ENCODE data around the gene MFSD6L.
"Not testable (repeated sequence)": the region's sequence is repeated elsewhere in the genome, so short reads cannot be mapped to it uniquely, and the experiment has no call there.

The MFSD6L gene

DNA sequence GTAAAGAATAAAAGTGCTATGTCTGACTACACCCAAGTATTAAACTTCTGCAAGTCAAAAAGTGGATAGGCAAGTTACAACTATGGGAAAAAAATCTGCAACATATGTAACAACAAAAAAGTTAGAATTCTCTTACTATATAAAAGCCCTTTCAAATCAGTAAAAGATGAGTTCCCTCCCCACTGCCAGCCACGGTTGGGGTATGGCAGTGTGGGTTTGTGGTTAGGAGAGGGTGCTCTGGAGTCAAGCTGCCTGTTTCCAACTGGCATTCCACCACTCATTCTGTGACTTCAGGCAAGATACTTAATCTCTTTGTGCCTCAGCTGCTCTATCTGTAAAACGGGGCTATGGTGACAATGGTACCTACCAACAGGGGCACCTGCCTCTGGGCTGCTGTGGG lies 26.6 kb upstream of the MFSD6L start:
- DNase-seq (ENCODE audit: low read depth): no peak

DNA sequence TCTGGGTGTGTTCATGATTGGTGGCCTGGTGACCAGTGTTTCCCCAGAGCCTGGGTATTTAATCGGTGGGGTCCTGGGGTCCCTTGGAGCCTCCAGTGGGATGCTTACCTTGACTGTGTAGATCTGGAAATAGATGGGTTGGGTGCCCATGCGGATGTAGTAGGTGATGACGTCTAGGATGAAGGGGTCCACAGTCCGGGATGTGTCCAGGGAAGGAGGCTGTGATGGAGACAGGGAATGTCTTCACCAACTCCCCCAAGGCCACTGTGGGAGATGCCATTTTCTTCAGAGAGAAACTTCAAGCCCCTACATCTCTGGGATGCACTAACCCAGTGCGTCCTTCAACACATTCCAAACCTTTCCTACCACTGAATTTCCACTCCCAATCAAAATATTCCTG lies 24.1 kb upstream of the MFSD6L start:
- DNase-seq (ENCODE audit: low read depth): no peak

DNA sequence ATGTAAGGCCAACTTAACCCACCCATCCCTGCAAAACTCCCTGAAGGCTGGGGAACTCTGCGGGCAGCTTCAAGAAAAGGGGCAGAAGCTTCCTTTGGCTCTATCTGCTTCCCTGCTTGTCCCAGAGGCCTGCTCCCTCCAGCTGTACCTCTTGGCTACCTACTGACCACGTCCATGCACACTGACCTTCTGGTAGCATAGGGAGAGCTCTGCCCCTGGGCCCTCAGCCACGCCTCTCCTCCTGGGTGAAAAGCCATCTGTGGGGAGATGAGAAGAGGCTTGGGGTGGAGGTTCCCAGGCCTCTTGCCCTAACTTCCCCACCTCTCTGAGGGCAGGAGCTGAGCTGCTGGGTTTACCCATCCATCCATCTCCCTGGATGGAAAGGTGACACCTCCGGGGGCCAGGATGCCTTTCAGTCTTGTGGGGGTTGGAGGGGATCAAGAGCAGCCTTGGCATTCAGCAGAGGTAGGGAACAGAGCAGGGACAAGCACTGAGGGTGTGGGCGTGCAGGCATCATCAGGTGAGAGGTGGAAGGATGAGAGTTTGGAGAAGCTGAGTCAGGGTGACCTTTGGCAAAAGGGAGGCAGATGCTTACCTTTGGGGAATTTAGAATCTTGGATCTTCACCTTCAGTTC lies 23.4 kb upstream of the MFSD6L start:
- no peak for DNase-seq (ENCODE audit: low read depth)

DNA sequence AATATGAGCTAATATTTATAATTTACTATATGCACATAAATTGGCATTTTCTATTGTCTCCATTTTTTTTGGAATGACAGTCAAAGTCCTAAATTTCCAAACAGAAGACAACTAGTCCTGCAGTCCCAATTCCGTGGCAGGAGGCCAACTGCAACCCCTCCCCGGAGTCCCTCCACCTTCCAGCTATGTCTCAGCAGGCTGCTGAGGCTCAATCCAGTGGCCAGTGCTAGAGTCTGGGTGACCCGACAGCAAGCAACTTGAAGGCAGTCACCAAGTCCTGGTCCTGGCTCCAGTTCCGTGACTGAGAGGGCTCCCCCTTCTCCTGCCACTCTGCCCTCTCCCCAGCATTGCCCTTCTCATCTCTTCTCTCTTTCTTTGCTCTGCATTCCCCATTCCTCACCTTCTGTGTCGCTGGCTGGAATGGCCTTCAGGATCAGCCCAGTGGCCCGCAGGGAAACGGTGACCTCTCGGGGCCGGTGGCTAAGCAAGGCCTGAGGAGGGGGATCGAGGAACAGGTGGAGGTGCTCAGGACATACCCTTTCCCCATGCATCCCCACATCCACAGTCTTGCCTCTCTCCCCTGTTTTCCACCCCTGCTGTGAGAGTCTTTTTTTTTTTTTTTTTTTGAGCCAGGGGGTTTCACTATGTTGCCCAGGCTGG lies 22.4 kb upstream of the MFSD6L start:
- no peak for DNase-seq (ENCODE audit: low read depth)

DNA sequence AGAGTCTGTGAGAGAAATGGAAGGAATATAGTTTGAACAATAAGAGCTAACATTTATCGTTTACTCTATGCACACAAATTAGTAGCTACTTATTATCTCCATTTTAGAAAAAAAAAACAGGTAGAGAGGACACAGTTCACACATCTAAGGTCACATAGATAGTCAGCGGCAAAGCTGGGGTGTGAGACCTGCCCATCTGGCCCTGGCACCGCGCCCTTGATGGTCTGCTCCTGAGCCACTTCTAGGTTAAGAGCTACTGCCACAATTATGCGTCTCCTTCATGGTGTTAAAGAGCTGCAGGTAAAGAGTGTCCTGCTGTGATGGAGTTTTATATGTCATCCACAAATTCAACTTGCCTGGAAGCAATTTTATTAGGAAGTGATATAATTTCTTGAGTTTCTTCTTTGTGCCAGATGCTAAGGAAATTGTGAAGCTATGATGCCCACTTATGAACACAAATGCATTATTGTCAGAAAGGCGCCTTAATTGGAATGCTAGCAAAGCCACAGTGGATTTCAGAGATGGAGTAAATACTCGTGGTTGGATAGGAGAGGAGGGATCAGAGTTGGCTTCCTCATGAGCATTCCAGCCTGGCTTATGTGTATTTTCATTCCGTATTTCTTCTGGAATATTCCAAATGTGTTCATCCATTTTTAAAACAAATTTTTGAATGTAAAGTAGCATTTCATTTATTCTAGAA lies 21.3 kb upstream of the MFSD6L start:
- DNase-seq (ENCODE audit: low read depth): no peak

DNA sequence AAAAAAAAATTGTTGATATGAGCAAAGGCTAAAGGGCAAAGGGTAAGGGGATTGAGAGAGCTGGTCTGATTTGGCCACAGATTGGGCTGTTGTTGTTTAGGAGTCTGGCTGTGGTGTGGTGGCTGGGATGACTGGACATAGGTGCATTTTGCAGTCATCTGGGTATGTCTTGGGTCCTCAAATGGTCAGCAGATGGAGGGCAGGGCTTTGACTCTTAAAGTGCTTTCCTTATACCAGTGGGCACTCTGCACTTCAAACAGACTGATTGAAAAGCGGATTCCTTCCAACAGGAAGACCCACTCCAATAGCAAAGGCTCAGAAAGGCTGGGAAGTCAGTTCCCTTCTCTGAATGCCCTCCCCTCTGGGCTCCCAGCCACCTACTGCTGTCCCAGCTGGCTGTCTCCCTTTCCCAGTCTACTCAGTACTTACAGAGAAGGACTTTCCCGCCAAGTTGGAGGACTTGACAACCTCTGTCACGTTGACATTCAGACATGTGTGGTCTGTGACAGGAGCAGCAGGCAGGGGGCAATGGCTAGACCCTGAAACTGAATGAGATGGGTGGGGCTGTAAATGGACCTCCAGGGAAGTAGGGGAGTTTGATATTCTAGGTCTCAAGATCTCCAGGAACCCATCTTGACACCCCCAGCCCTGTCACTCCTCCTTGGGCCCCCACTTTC lies 19.6 kb upstream of the MFSD6L start:
- DNase-seq (ENCODE audit: low read depth): no peak

DNA sequence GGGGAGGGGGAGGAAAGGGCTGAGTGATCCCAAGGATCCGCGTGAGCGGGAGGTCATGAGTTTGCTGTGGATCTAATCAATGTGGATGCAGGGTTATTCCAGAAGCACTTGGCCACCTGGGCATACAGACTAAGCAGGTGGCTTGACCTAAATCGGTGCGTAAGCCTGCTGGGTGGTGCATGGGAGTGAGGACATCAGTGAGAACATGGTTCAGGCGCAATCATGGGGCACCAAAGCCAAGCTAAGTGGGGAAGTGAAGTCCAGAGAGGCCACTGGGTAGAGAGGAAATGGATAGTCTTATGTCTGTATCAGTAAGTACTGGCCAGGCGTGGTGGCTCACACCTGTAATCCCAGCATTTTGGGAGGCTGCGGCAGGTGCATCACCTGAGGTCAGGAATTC lies 18.9 kb upstream of the MFSD6L start:
- no peak for DNase-seq (ENCODE audit: low read depth)

DNA sequence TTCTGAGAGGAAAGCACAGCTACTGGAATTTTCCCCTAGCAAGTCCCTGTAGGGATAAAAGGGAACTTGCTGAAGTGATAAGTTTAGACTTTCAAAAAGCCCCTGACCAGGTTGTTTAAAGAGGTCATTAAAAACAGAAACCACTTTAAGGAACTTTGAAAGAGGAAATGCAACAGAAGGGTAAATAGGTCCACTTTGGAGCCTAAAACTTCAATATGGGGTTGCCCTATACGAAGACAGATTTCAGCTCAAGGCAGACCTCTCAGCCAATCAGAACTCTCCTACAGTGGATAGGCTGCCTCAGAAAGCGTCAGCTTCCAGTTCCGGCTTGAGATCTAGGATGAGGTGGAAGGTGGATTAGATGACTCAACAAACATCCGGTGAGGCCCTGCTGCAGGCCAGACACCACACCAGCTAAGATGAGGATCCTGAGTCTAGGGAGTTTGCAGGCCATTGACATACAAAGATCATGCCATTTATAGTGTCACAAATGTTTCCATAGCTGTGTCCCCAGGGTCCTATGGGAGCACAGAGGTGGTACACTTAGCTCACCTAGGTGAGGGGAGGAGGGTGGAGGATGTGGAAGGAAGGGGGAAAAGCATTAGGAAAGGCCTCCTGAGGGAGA lies 7.9 kb upstream of the MFSD6L start:
- no peak for DNase-seq (ENCODE audit: low read depth)

DNA sequence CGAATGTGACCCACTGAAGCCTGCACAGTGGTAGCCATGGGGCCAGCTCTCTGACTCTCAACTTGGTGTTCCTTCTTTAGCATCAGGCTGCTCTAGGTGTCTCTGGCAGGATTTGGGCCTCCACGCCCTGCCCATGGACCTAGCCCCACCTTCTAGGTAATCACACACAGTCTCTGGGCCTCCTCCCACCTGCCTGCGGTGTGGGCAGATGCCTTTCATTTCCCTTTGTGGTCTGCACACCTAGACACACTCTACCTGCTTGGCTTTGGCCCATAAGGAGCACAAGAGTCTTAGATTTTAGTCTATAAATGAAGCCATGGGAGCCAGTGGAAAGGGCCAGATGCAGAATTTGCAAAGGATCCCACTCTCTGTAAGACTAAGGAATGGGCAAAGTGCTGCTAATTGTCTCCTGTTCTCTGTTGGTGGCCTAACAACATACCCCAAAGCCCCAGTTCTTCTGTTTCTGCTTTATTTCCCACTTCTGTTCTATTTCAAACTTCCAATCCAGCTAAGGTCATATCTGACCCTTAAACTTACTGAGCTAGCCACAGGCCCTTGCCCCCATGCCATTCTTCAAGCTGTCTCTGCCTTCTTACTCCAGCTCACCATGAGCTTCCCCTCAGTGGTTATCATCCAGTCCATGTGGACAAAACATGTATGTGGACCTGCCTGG lies 7.2 kb upstream of the MFSD6L start:
- no peak for DNase-seq (ENCODE audit: low read depth)

DNA sequence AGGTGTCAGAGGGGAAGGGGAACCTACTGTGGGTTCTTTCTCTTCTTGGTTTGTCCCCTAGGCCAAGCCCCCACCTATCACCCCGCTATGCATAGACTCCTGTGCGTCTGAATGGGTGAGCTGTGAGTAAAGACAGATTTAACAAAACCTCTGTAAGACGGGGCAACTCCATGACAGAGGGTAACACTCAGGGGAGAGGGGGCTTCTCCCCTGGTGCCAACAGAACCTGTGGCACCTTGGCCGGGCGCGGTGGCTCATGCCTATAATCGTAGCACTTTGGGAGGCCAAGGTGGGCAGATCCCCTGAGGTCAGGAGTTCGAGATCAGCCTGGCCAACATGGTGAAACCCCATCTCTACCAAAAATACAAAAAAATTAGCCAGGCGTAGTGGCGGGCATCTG lies 6.2 kb upstream of the MFSD6L start:
- not testable (repeated sequence) for DNase-seq (ENCODE audit: low read depth)

DNA sequence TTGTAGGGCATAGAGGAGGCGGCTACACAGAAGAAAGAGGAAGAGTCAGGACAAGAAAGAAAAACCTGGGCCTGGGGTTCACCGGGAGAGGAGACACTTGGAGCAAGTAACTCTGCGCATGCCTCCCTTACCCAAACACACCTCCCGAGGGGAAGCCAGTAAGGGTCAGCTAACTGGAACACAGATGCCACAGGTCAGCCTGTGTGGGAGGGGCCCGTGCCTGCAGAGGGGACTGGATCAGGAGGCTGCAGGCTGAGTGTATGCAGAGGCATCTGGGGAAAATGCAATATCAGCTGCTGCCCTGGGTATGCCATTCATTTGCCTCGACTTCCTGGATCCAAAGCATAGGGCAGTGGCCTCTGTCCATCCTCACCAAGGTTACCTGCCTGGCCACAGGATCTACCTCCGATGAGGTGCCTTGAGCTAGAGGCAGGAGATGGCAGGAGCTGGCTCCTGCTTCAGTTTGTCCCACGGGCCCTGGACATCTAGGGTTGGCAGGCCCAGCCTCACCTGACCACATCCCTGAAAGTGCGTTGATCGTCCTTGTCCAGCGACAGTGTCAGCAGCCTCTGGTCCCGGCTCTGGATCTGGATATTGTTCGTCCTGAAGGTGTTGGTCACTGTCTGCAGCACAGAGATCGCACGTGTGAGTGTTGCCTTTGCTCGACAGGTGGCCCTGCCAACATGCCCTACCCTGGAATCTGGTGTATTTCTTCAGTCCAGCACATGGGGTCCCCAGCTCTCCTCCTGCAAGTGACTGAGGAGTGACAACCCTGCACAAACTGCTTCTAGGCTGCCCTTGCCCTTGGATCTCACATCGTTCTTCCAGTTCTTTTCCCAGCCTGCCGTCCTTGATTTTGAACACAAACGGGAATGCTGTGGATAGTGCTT lies 4.6 kb upstream of the MFSD6L start:
- DNase-seq (ENCODE audit: low read depth): no peak

DNA sequence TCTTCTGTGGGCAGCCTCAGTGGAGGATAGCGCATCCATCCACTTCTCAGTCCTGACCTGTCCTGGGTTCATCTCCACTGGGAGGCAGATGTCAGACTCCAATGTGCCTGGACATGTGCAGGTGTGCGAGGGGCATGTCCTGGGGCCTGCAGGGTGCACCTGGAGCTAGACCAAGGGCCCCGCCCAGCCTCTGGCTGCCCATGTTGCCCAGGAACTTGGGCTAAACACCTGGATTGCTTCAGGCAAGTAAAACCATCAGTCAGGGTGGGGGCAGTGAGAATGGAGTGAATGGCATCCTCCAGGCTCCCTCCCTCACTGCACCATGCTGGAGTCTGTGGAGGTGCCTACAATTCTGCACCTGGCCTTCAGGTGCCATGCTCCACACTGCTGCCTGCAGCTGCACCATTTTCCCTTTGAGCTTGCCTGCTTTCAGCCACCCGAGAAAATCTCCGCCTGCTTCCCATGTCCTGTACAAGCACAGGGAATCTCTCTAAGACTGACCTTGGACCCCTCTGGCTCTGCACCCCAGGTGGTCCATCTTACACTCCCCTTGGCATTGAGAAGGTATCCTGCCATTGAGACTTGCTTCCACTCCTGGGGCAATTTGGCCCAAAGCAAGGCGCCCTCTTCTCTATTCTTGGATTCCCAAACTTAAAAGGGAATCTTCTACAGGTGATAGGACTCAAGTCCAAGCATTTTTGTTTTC lies 2.1 kb upstream of the MFSD6L start:
- DNase-seq (ENCODE audit: low read depth): no peak

DNA sequence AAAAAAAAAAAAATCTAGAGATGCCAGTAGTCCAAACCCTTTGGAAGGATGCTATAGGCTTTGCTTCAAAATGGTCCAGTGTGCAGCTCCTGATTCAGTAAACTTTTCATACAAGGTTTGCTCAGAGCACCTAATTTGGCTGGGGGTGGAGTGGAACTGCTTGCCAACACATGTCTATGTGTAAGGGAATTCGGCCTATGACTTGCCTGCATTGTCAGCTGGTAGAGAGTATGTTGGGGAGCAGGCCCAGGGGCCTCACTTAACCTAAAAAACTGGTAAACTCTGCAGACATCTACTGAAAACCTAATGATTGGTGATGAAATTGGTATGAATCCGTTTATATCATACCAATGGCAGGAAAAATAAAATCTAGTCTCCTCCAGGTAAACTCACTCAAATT lies 1.5 kb upstream of the MFSD6L start:
- no peak for DNase-seq (ENCODE audit: low read depth)

DNA sequence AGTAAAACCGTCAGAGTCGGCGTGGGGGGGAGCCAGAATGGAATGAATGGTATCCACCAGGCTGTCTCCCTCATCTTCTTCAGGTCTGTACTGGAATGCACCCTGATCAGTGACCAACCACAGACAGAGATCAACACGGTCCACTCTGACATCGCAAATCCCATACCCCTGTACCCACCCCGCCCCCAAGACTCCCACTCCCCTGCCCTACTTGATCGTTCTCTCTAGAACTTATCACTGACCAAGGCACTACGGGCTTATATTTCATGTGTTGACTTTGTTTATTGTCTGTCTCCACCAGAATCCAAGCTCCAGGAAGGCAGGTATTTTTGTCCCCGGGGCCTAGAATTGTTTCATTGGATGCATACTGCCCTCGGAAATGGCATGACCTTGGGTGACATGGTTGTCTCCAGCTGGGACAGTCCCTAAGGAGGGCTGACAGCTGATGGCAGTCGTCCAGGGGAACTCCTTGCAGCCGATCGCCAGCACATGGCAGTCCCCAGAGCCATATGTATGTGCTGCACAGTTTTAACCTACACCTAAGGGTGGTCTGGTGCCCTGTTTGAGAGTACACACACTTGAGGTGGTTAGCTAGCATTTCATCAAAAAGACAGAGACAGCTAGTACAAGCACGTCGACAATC lies 526 bp upstream of the MFSD6L start:
- no peak for DNase-seq (ENCODE audit: low read depth)

DNA sequence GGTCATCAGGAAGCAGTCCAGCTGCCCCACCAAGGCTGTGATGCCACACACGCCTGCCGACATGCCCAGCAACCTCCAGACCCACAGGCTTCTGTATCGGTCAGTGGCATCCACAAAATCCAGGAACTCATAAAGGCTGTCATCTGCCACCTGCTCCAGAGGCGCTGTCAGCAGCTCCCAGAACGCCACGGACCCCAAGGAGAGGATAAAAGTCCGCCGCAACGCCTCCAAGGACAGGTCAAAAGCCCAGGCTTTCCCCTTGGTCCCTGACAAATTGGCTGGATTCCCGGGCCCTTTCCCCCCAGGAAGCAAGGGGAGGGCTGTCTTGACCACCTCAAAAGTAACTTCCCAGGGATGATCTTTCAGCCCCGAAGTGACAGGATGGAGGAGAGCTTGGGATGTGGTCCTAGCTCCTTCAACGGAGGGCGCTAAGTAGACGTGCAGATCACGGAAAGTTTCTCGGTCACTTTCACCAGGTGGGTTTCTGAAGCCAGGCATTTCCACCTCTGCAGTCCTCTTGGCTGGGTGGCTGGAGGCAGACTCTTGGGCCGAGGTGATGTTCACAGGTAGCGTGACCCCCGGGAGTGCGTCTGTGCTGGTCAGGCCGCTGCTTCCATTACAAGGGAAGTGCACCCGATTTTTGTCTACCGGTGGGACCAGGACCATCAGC lies 854 bp downstream of the MFSD6L start:
- DNase-seq (ENCODE audit: low read depth): no peak

DNA sequence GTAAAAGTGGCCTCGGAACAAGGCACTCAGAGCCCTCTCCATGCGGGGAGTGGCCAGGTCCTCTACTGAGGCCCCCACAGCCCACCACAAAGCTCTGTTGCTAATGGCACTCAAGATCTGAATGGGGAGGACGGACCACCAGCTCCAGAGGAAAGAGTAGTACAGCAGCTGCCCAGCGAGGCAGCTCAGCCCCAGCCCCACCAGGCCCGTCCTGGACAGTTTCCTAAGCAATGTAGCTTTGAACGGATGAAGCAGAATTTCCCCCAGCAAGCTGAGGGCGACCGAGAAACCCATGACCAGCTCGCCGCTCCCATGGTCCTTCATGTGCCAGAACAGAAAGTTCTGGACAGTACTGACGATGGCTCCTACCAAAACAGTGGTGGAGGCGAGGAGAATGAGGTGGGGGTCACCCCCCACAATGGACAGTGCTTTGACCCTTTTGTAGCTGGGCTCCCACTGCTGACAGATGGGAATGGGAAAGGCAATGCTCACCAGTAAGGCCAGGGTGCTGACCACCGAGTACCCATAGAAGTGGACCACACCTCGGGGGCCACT lies 1.5 kb downstream of the MFSD6L start:
- DNase-seq (ENCODE audit: low read depth): no peak

DNA sequence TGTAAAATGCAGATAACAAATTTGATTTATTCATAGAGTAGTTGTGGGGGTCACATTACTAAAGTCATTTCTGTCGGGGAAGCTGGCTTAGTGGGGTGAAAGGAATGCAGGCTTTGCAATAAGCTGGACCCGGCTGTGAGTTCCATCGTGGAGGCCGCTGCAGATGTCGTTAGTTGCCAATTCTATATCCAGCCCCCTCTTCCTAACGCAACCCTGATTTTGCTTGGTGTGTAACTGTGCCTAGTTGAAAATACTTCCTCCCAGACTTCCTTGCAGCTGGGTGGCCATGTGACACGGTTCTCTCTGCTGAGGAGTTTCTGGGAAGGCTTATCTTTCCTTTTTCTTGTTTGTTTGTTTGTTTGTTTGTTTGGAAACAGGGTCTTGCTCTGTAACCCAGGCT lies 4.5 kb downstream of the MFSD6L start:
- no peak for DNase-seq (ENCODE audit: low read depth)

DNA sequence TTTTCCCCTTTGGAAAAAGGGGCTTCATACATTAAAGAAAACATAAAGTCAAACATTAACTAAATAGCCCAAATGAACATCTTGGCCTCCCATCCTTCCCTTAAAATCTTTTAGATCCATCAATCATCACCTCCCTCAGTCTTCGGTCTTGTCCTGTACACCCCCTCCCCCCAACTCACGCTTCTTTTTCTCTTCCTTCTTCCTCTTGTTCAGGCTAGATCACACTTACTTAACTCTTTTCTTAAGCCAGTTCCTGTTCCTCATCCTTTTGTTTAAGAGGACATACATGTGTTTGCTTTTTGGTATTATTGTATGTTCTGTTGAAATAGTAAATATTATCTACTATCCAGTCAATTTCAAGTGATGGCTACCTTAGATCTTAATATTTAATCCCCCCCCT lies 5.5 kb downstream of the MFSD6L start:
- DNase-seq (ENCODE audit: low read depth): no peak

DNA sequence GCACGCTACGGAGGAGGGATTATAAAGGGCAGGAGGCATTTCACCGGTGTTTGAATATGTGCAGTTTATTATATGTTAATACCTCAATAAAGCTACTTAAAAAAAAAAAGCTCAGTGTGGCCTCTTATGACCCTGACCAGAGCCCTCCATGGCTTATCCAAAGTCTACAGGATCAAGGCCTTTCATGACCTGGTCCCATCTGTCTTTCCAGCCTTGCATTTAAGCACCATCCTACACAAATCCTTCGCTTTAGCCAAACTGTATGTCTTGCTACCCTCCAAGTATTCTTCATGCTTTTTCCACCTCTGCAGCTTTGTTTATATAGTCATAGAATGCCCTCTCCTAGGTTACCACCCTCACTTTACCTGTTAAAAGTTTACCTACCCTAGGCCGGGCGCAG lies 6.5 kb downstream of the MFSD6L start:
- no peak for DNase-seq (ENCODE audit: low read depth)

Data from stimulated activated CD8-positive, alpha-beta memory T cell treated with anti-CD3 and anti-CD28 coated beads, Interleukin-4, amount 100 ng/mL, for 24 hours (primary cell).